Measurements from ENCODE around the gene EXOC3.
"Not testable (repeated sequence)": the region's sequence is repeated elsewhere in the genome, so short reads cannot be mapped to it uniquely, and the experiment has no call there.

The EXOC3 gene

GRCh38 chr5:395156-395920 is 47.6 kb upstream of the EXOC3 start:
- H3K9me3 ChIP-seq (ENCODE audit: insufficient read depth, low read depth, low read length), result no peaks in the 10 kb centered on the region

GRCh38 chr5:395921-396530 is 47.0 kb upstream of the EXOC3 start:
- Histone ChIP-seq H3K36me3 (ENCODE audit: insufficient read depth, low read length) (no peaks in the 10 kb centered on the region), H3K27me3 (ENCODE audit: insufficient read depth, low read length, poor library complexity, severe bottlenecking) (no peaks in the 10 kb centered on the region), H3K4me1 (ENCODE audit: insufficient read depth, low read length, poor library complexity, severe bottlenecking) (peaks cover 43% of the 10 kb centered on the region), H3K9ac (ENCODE audit: low read depth, low read length, poor library complexity, severe bottlenecking) (peak overlapping the region; percentile 95), H2AFZ (ENCODE audit: low read length) (no peak overlapping the region), H4K20me1 (ENCODE audit: insufficient read depth, low read length, poor library complexity, severe bottlenecking) (no peaks in the 10 kb centered on the region), H3K9me2 (replicated peaks; ENCODE audit: low read depth, low read length) (no peaks in the 10 kb centered on the region), H3F3A (ENCODE audit: low read depth) (no peaks in the 10 kb centered on the region), H3K4me3 (ENCODE audit: low read length, poor library complexity, severe bottlenecking) (no peak overlapping the region), H3K79me2 (ENCODE audit: insufficient read depth, low read length) (peaks cover 25% of the 10 kb centered on the region), H3K9me3 (ENCODE audit: insufficient read depth, low read depth, low read length) (no peaks in the 10 kb centered on the region), H3K4me2 (ENCODE audit: low read depth, low read length, poor library complexity, severe bottlenecking) (peak overlapping the region; percentile 89)
- TF ChIP-seq EZH2phosphoT487 (IDR thresholded peaks at IDR 0.05; ENCODE audit: borderline replicate concordance), result no peak
- no peak for TF ChIP-seq CTCF (conservative IDR thresholded peaks at IDR 0.05; ENCODE audit: low read length)

More at GRCh38 chr5:395156-395920, 47.6 kb upstream of the EXOC3 start:
- H3K4me1 ChIP-seq (ENCODE audit: insufficient read depth, low read length, poor library complexity, severe bottlenecking), result peaks cover 49% of the 10 kb centered on the region
- H3F3A ChIP-seq (ENCODE audit: low read depth), result no peaks in the 10 kb centered on the region
- H3K79me2 ChIP-seq (ENCODE audit: insufficient read depth, low read length), result peaks cover 32% of the 10 kb centered on the region
- no peaks in the 10 kb centered on the region for H3K27me3 ChIP-seq (ENCODE audit: insufficient read depth, low read length, poor library complexity, severe bottlenecking)
- peak overlapping the region; percentile 89 for H3K4me2 ChIP-seq (ENCODE audit: low read depth, low read length, poor library complexity, severe bottlenecking)
- TF ChIP-seq EZH2phosphoT487 (IDR thresholded peaks at IDR 0.05; ENCODE audit: borderline replicate concordance) (no peak), CTCF (conservative IDR thresholded peaks at IDR 0.05; ENCODE audit: low read length) (no peak)
- no peaks in the 10 kb centered on the region for H4K20me1 ChIP-seq (ENCODE audit: insufficient read depth, low read length, poor library complexity, severe bottlenecking)
- peak overlapping the region; percentile 95 for H3K9ac ChIP-seq (ENCODE audit: low read depth, low read length, poor library complexity, severe bottlenecking)
- H2AFZ ChIP-seq (ENCODE audit: low read length), result no peak overlapping the region
- H3K36me3 ChIP-seq (ENCODE audit: insufficient read depth, low read length), result no peaks in the 10 kb centered on the region
- peak overlapping the region; percentile 68 for H3K4me3 ChIP-seq (ENCODE audit: low read length, poor library complexity, severe bottlenecking)
- H3K9me2 ChIP-seq (replicated peaks; ENCODE audit: low read depth, low read length), result no peaks in the 10 kb centered on the region

GRCh38 chr5:396531-396961 is 46.4 kb upstream of the EXOC3 start:
- TF ChIP-seq EZH2phosphoT487 (IDR thresholded peaks at IDR 0.05; ENCODE audit: borderline replicate concordance) (no peak), CTCF (conservative IDR thresholded peaks at IDR 0.05; ENCODE audit: low read length) (no peak)
- H4K20me1 ChIP-seq (ENCODE audit: insufficient read depth, low read length, poor library complexity, severe bottlenecking), result no peaks in the 10 kb centered on the region
- no peak overlapping the region for H3K4me3 ChIP-seq (ENCODE audit: low read length, poor library complexity, severe bottlenecking)
- no peak overlapping the region for H3K9ac ChIP-seq (ENCODE audit: low read depth, low read length, poor library complexity, severe bottlenecking)
- no peaks in the 10 kb centered on the region for H3K9me3 ChIP-seq (ENCODE audit: insufficient read depth, low read depth, low read length)
- H3K9me2 ChIP-seq (replicated peaks; ENCODE audit: low read depth, low read length), result no peaks in the 10 kb centered on the region
- no peaks in the 10 kb centered on the region for H3F3A ChIP-seq (ENCODE audit: low read depth)
- H3K79me2 ChIP-seq (ENCODE audit: insufficient read depth, low read length), result peaks cover 24% of the 10 kb centered on the region
- H2AFZ ChIP-seq (ENCODE audit: low read length), result no peak overlapping the region
- no peaks in the 10 kb centered on the region for H3K36me3 ChIP-seq (ENCODE audit: insufficient read depth, low read length)
- H3K27me3 ChIP-seq (ENCODE audit: insufficient read depth, low read length, poor library complexity, severe bottlenecking), result no peaks in the 10 kb centered on the region
- no peak overlapping the region for H3K4me2 ChIP-seq (ENCODE audit: low read depth, low read length, poor library complexity, severe bottlenecking)
- peaks cover 40% of the 10 kb centered on the region for H3K4me1 ChIP-seq (ENCODE audit: insufficient read depth, low read length, poor library complexity, severe bottlenecking)

GRCh38 chr5:398141-398474 is 44.9 kb upstream of the EXOC3 start:
- H3K4me3 ChIP-seq (ENCODE audit: low read length, poor library complexity, severe bottlenecking); H3K9me2 ChIP-seq (replicated peaks; ENCODE audit: low read depth, low read length); H3K9ac ChIP-seq (ENCODE audit: low read depth, low read length, poor library complexity, severe bottlenecking); H3F3A ChIP-seq (ENCODE audit: low read depth); H3K9me3 ChIP-seq (ENCODE audit: insufficient read depth, low read depth, low read length); H3K27me3 ChIP-seq (ENCODE audit: insufficient read depth, low read length, poor library complexity, severe bottlenecking); H3K4me2 ChIP-seq (ENCODE audit: low read depth, low read length, poor library complexity, severe bottlenecking); H3K36me3 ChIP-seq (ENCODE audit: insufficient read depth, low read length); H4K20me1 ChIP-seq (ENCODE audit: insufficient read depth, low read length, poor library complexity, severe bottlenecking); H2AFZ ChIP-seq (ENCODE audit: low read length): not testable (repeated sequence)
- Histone ChIP-seq H3K4me1 (ENCODE audit: insufficient read depth, low read length, poor library complexity, severe bottlenecking) (peaks cover 31% of the 10 kb centered on the region), H3K79me2 (ENCODE audit: insufficient read depth, low read length) (peaks cover 21% of the 10 kb centered on the region)
